HG03025 (cell line): ENCODE measurements around the gene EEF2K.
"Not testable (repeated sequence)": the region's sequence is repeated elsewhere in the genome, so short reads cannot be mapped to it uniquely, and the experiment has no call there.

Experiments used
- ATAC-seq: cut with Tn5 transposase; IDR thresholded peaks from one replicate; pipeline ENCODE4 v1.9.1; 2021; ENCODE audit warnings: mild to moderate bottlenecking, moderate library complexity; ENCODE audit not compliant: unreplicated experiment, low FRiP score

The EEF2K gene

GRCh38 chr16:22206013-22206841 is at the start of gene EEF2K:
Gene EEF2K (plus strand): TSS chr16:22206278. CDS start chr16:22225730, 19,452 bp downstream.
- peak; percentile 79 for ATAC-seq

GRCh38 chr16:22161401-22161800 is 44.7 kb upstream of the EEF2K start:
- ATAC-seq, result no peak

- ATAC-seq, result no peak
Observed at GRCh38 chr16:22161999-22162655, 44.0 kb upstream of the EEF2K start, which contains the start of gene SDR42E2. Gene SDR42E2 (plus strand): TSS chr16:22162506. CDS start chr16:22165583, 3,077 bp downstream.

GRCh38 chr16:22162656-22163009 is 43.4 kb upstream of the EEF2K start:
- no peak for ATAC-seq

GRCh38 chr16:22163806-22164205 is 42.3 kb upstream of the EEF2K start:
- ATAC-seq, result no peak

GRCh38 chr16:22164482-22164881 is 41.6 kb upstream of the EEF2K start:
- ATAC-seq, result no peak

GRCh38 chr16:22165508-22166285 is 40.4 kb upstream of the EEF2K start:
- ATAC-seq, result no peak

GRCh38 chr16:22171953-22172352 is 34.1 kb upstream of the EEF2K start:
- ATAC-seq, result no peak

- not testable (repeated sequence) for ATAC-seq
Observed at GRCh38 chr16:22172642-22173041, 33.4 kb upstream of the EEF2K start.

GRCh38 chr16:22174642-22175041 is 31.4 kb upstream of the EEF2K start:
- ATAC-seq, result no peak

GRCh38 chr16:22177968-22178930 is 27.8 kb upstream of the EEF2K start:
- ATAC-seq, result no peak

GRCh38 chr16:22181426-22181825 is 24.7 kb upstream of the EEF2K start:
- ATAC-seq, result no peak

- ATAC-seq, result no peak
Observed at GRCh38 chr16:22181843-22182242, 24.2 kb upstream of the EEF2K start.

GRCh38 chr16:22183335-22183734 is 22.7 kb upstream of the EEF2K start:
- no peak for ATAC-seq

GRCh38 chr16:22183901-22184614 is 22.0 kb upstream of the EEF2K start:
- ATAC-seq, result no peak

- no peak for ATAC-seq
Observed at GRCh38 chr16:22184615-22184968, 21.5 kb upstream of the EEF2K start.

- no peak for ATAC-seq
Observed at GRCh38 chr16:22186517-22186916, 19.6 kb upstream of the EEF2K start.

- ATAC-seq, result no peak
Observed at GRCh38 chr16:22188267-22188594, 17.8 kb upstream of the EEF2K start.

GRCh38 chr16:22188595-22189442 is 17.3 kb upstream of the EEF2K start:
- ATAC-seq, result no peak
